ENCODE data around the gene NRIP1.

Gene NRIP1

GRCh38 chr21:14998784-14999183 is 66.0 kb downstream of the NRIP1 start:
- Histone ChIP-seq H3K9ac (no peak overlapping the region), H2AFZ (ENCODE audit: low read depth) (no peak overlapping the region), H3K36me3 (ENCODE audit: insufficient read depth) (no peaks in the 10 kb centered on the region), H3K4me3 (IDR thresholded peaks at IDR 0.05; ENCODE audit: insufficient read depth, low read depth, low read length) (no peak overlapping the region), H3K4me1 (ENCODE audit: low read depth, poor library complexity, severe bottlenecking) (no peaks in the 10 kb centered on the region), H4K20me1 (ENCODE audit: insufficient read depth) (no peaks in the 10 kb centered on the region), H3K79me2 (ENCODE audit: insufficient read depth, low read depth) (no peaks in the 10 kb centered on the region), H3K4me2 (no peak overlapping the region), H3K27me3 (ENCODE audit: insufficient read depth, low read depth) (no peaks in the 10 kb centered on the region), H3K27ac (no peak overlapping the region)
- TF ChIP-seq CTCF (conservative IDR thresholded peaks at IDR 0.05; ENCODE audit: low read depth, low read length), result no peak

- H3K4me3 ChIP-seq (IDR thresholded peaks at IDR 0.05; ENCODE audit: insufficient read depth, low read depth, low read length), result no peak overlapping the region
- H3K9ac ChIP-seq, result no peak overlapping the region
- H4K20me1 ChIP-seq (ENCODE audit: insufficient read depth), result no peaks in the 10 kb centered on the region
- no peaks in the 10 kb centered on the region for H3K27me3 ChIP-seq (ENCODE audit: insufficient read depth, low read depth)
- H3K4me2 ChIP-seq, result no peak overlapping the region
- no peaks in the 10 kb centered on the region for H3K4me1 ChIP-seq (ENCODE audit: low read depth, poor library complexity, severe bottlenecking)
- H3K36me3 ChIP-seq (ENCODE audit: insufficient read depth), result no peaks in the 10 kb centered on the region
- no peak overlapping the region for H3K27ac ChIP-seq
- H3K79me2 ChIP-seq (ENCODE audit: insufficient read depth, low read depth), result no peaks in the 10 kb centered on the region
- H2AFZ ChIP-seq (ENCODE audit: low read depth), result no peak overlapping the region
- no peak for TF ChIP-seq CTCF (conservative IDR thresholded peaks at IDR 0.05; ENCODE audit: low read depth, low read length)
These were observed 66.5 kb downstream of the NRIP1 start for GRCh38 chr21:14998336-14998735.

GRCh38 chr21:14995695-14996490 is 68.9 kb downstream of the NRIP1 start:
- no peak overlapping the region for H3K4me2 ChIP-seq
- no peak overlapping the region for H2AFZ ChIP-seq (ENCODE audit: low read depth)
- no peaks in the 10 kb centered on the region for H4K20me1 ChIP-seq (ENCODE audit: insufficient read depth)
- H3K36me3 ChIP-seq (ENCODE audit: insufficient read depth), result no peaks in the 10 kb centered on the region
- no peak overlapping the region for H3K27ac ChIP-seq
- no peaks in the 10 kb centered on the region for H3K4me1 ChIP-seq (ENCODE audit: low read depth, poor library complexity, severe bottlenecking)
- H3K79me2 ChIP-seq (ENCODE audit: insufficient read depth, low read depth), result no peaks in the 10 kb centered on the region
- no peak for TF ChIP-seq CTCF (conservative IDR thresholded peaks at IDR 0.05; ENCODE audit: low read depth, low read length)
- H3K9ac ChIP-seq, result no peak overlapping the region
- no peaks in the 10 kb centered on the region for H3K27me3 ChIP-seq (ENCODE audit: insufficient read depth, low read depth)
- no peak overlapping the region for H3K4me3 ChIP-seq (IDR thresholded peaks at IDR 0.05; ENCODE audit: insufficient read depth, low read depth, low read length)

GRCh38 chr21:14995226-14995625 is 69.6 kb downstream of the NRIP1 start:
- no peaks in the 10 kb centered on the region for H3K79me2 ChIP-seq (ENCODE audit: insufficient read depth, low read depth)
- H3K27me3 ChIP-seq (ENCODE audit: insufficient read depth, low read depth), result no peaks in the 10 kb centered on the region
- H3K4me1 ChIP-seq (ENCODE audit: low read depth, poor library complexity, severe bottlenecking), result no peaks in the 10 kb centered on the region
- H2AFZ ChIP-seq (ENCODE audit: low read depth), result no peak overlapping the region
- H3K36me3 ChIP-seq (ENCODE audit: insufficient read depth), result no peaks in the 10 kb centered on the region
- no peaks in the 10 kb centered on the region for H4K20me1 ChIP-seq (ENCODE audit: insufficient read depth)
- no peak overlapping the region for H3K27ac ChIP-seq
- H3K9ac ChIP-seq, result no peak overlapping the region
- no peak overlapping the region for H3K4me3 ChIP-seq (IDR thresholded peaks at IDR 0.05; ENCODE audit: insufficient read depth, low read depth, low read length)
- H3K4me2 ChIP-seq, result no peak overlapping the region
- TF ChIP-seq CTCF (conservative IDR thresholded peaks at IDR 0.05; ENCODE audit: low read depth, low read length), result no peak

Measured in KMS-11 (cell line).